ENCODE data around the gene ADD3.

- no peak for TF ChIP-seq CTCF (optimal IDR thresholded peaks at IDR 0.05 in 1 of 3, IDR thresholded peaks at IDR 0.05 in 1 of 3, conservative IDR thresholded peaks at IDR 0.05 in 1 of 3; ENCODE audit: extremely low read depth in 1 of 3, insufficient read depth in 2 of 3, low read length in 3 of 3)
- TF ChIP-seq EZH2 (IDR thresholded peaks at IDR 0.05; ENCODE audit: low read length) = no peak
These were observed 66.5 kb downstream of the ADD3 start for GRCh38 chr10:110074298-110074697.

Data from keratinocyte (primary cell).